ENCODE results near the gene RAPGEF2. TPM values are rescaled to one million over a fixed set of nuclear protein-coding genes. Genes with fewer than 3 reads are reported as not detected.
A peak's percentile ranks its signal among the peaks of the same experiment; 100 is the strongest.

The RAPGEF2 gene
- total and polyA plus RNA-seq, 11 donors, result 10.6 to 75.9 (median 51.2) TPM

- intact Hi-C loops (cut with DNase I), result loop anchor here in 1 of 10 donors (5.0 kb wide), 1 partner anchor 50 kb away; no protein-coding TSS in a partner anchor
- ATAC-seq, result peak in 1 of 4 donors; percentile 33
- WGBS, 4 donors, result 60 to 70% (median 64%) methylated on average over 4 of the region's 4 CpGs
Observed at GRCh38 chr4:159297091-159297490, 194.2 kb downstream of the RAPGEF2 start.

DNA sequence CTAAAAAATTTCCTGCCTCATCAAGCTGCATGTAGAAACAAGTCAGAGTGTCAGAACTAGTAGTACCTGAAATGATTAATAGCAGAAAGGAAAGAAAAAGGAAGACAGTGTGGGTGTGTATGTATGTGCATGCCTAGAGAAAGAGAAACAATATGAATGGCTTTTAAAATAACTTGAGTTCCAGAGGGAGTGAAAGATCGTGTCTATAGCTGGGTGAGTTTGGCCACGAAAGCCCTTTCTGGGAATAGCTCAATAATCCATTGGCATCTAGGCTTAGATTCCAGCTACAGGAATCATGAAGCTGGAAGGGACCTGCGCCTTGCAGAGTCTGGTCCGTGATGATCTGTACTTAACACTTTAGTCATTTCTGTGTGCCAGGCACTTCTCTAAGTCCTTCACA is 195.6 kb downstream of the RAPGEF2 start:
- H3K36me3 ChIP-seq, result no peaks in the 10 kb centered on the region
- H3K4me1 ChIP-seq, result peaks cover 0 to 53% (median 25%) of the 10 kb centered on the region in 12 donors
- no peaks in the 10 kb centered on the region for H3K27me3 ChIP-seq
- peak overlapping the region in 3 of 12 donors; percentile 13 to 34 (median 18) for H3K27ac ChIP-seq
- peak in 3 of 4 donors; percentile 38 to 61 (median 55) for ATAC-seq
- intact Hi-C loops (cut with DNase I), result loop anchor here in 1 of 10 donors (5.0 kb wide), 1 partner anchor 51 kb away; no protein-coding TSS in a partner anchor
- no peak for DNase-seq
- no peaks in the 10 kb centered on the region for H3K9me3 ChIP-seq
- 10 to 20% (median 17%) methylated on average over 4 of the region's 4 CpGs for WGBS, 4 donors
- TF ChIP-seq, protein P1, sequence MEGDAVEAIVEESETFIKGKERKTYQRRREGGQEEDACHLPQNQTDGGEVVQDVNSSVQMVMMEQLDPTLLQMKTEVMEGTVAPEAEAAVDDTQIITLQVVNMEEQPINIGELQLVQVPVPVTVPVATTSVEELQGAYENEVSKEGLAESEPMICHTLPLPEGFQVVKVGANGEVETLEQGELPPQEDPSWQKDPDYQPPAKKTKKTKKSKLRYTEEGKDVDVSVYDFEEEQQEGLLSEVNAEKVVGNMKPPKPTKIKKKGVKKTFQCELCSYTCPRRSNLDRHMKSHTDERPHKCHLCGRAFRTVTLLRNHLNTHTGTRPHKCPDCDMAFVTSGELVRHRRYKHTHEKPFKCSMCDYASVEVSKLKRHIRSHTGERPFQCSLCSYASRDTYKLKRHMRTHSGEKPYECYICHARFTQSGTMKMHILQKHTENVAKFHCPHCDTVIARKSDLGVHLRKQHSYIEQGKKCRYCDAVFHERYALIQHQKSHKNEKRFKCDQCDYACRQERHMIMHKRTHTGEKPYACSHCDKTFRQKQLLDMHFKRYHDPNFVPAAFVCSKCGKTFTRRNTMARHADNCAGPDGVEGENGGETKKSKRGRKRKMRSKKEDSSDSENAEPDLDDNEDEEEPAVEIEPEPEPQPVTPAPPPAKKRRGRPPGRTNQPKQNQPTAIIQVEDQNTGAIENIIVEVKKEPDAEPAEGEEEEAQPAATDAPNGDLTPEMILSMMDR (IDR thresholded peaks at IDR 0.05), result no peak
- no peak for TF ChIP-seq POLR2A (IDR thresholded peaks at IDR 0.05)
- no peak overlapping the region for H3K4me3 ChIP-seq

More at GRCh38 chr4:159297091-159297490, 194.2 kb downstream of the RAPGEF2 start:
- TF ChIP-seq POLR2A (IDR thresholded peaks at IDR 0.05), result no peak
- TF ChIP-seq, protein P1 (IDR thresholded peaks at IDR 0.05), result peak in 1 of 12 donors; percentile 11
- H3K27me3 ChIP-seq, result no peaks in the 10 kb centered on the region
- no peak overlapping the region for H3K4me3 ChIP-seq
- no peak for DNase-seq
- no peaks in the 10 kb centered on the region for H3K9me3 ChIP-seq
- no peaks in the 10 kb centered on the region for H3K36me3 ChIP-seq
- no peak overlapping the region for H3K27ac ChIP-seq
- peaks cover 0 to 61% (median 28%) of the 10 kb centered on the region in 12 donors for H3K4me1 ChIP-seq

DNA sequence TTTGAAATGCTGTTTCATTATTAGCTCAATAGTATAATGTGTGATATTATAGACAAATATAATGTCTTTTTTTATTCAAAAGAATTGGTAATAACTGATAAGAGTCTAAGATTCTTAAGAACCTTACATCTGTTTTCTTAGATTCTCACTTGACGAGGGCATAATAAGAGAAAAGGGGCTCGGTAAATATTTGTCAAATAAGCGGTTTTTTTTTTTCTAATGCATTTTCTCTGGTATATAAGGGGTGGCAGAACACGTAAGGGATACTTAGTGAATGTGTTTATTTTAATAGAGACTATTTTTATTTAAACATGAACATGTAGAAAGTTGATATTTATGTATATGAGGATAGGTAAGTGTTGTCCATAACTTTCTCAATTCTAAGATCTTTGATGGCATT is 200.6 kb downstream of the RAPGEF2 start:
- TF ChIP-seq, protein P1 (IDR thresholded peaks at IDR 0.05), result no peak
- no peak for TF ChIP-seq POLR2A (IDR thresholded peaks at IDR 0.05)
- no peaks in the 10 kb centered on the region for H3K27me3 ChIP-seq
- peaks cover 0 to 24% (median 5%) of the 10 kb centered on the region in 9 donors for H3K36me3 ChIP-seq
- H3K4me3 ChIP-seq, result no peak overlapping the region
- intact Hi-C loops (cut with DNase I), result no loop called here
- 92 to 95% (median 95%) methylated on average over 4 of the region's 4 CpGs for WGBS, 4 donors
- peaks cover 0 to 14% (median 0%) of the 10 kb centered on the region in 12 donors for H3K9me3 ChIP-seq
- H3K4me1 ChIP-seq, result peaks cover 0 to 26% (median 12%) of the 10 kb centered on the region in 12 donors
- ATAC-seq (no peak), DNase-seq (no peak)
- no peak overlapping the region for H3K27ac ChIP-seq

GRCh38 chr4:159305129-159305528 is 202.2 kb downstream of the RAPGEF2 start:
- intact Hi-C loops (cut with DNase I), result no loop called here
- Histone ChIP-seq H3K4me3 (no peak overlapping the region), H3K4me1 (peaks cover 0 to 25% (median 15%) of the 10 kb centered on the region in 12 donors), H3K27ac (no peak overlapping the region), H3K9me3 (peaks cover 0 to 14% (median 0%) of the 10 kb centered on the region in 12 donors), H3K27me3 (no peaks in the 10 kb centered on the region), H3K36me3 (peaks cover 0 to 24% (median 5%) of the 10 kb centered on the region in 9 donors)
- ATAC-seq, result no peak
- 48 to 62% (median 57%) methylated on average over 2 of the region's 2 CpGs for WGBS, 4 donors
- DNase-seq, result no peak
- TF ChIP-seq, protein P1 (IDR thresholded peaks at IDR 0.05), result no peak
- no peak for TF ChIP-seq POLR2A (IDR thresholded peaks at IDR 0.05)
